HG03066 (cell line): ENCODE data around the gene PTPN20.

ENCODE experiments used
- ATAC-seq: cut with Tn5 transposase; IDR thresholded peaks from one replicate; pipeline ENCODE4 v1.9.1; 2021; ENCODE audit warnings: low read depth; ENCODE audit not compliant: unreplicated experiment

PTPN20 gene

GRCh38 chr10:47046321-47047126, 135.3 kb downstream of the PTPN20 start:
- no peak for ATAC-seq

- ATAC-seq, result no peak
These were observed 135.9 kb downstream of the PTPN20 start for GRCh38 chr10:47047127-47047504.

- ATAC-seq, result no peak
These were observed 136.6 kb downstream of the PTPN20 start for GRCh38 chr10:47047577-47048525.

GRCh38 chr10:47048526-47048905, 137.3 kb downstream of the PTPN20 start:
- no peak for ATAC-seq

GRCh38 chr10:47049056-47049851, 138.0 kb downstream of the PTPN20 start:
- ATAC-seq, result no peak

- ATAC-seq, result no peak
These were observed 138.7 kb downstream of the PTPN20 start for GRCh38 chr10:47049906-47050305.

- no peak for ATAC-seq
These were observed 139.6 kb downstream of the PTPN20 start for GRCh38 chr10:47050618-47051455.

GRCh38 chr10:47051741-47052238, 140.6 kb downstream of the PTPN20 start:
- no peak for ATAC-seq
